H1 (cell line): Measurements from ENCODE around the gene FAM43B. TPM values are rescaled to one million over a fixed set of nuclear protein-coding genes. Genes with fewer than 3 reads are reported as not detected.

Experiments
- ATF3 ChIP-seq: IDR thresholded peaks from 2 replicates; pipeline ENCODE4 v1.6.1; 2011; ENCODE audit warnings: low read depth, mild to moderate bottlenecking, low read length; ENCODE audit not compliant: insufficient read depth
- EP300 ChIP-seq, 2 experiments: IDR thresholded peaks; 1 replicate in 1 of 2; 2 replicates in 1 of 2; pipeline ENCODE4 v1.6.1; 2011 to 2012; ENCODE audit warnings: low read depth in 2 of 2, low read length in 2 of 2, mild to moderate bottlenecking in 2 of 2, borderline replicate concordance in 1 of 2, inconsistent platforms in 1 of 2, moderate library complexity in 1 of 2
- GTF2F1 ChIP-seq: IDR thresholded peaks from 2 replicates; pipeline ENCODE4 v1.6.1; 2012; ENCODE audit warnings: low read depth, low read length, improper control_type of control experiment, borderline replicate concordance
- SIRT6 ChIP-seq: IDR thresholded peaks from one replicate; pipeline ENCODE4 v1.7.1; 2012; ENCODE audit warnings: low read length, inconsistent platforms
- SRF ChIP-seq: IDR thresholded peaks from 2 replicates; pipeline ENCODE4 v1.6.1; 2011; ENCODE audit warnings: mild to moderate bottlenecking, low read depth, low read length, moderate library complexity
- TBP ChIP-seq: IDR thresholded peaks from 2 replicates; pipeline ENCODE4 v1.6.1; 2011; ENCODE audit warnings: low read depth, low read length, improper control_type of control experiment
- polyA plus RNA-seq, 7 experiments: library from polyadenylated mRNA; depleted of rRNA in 3 of 7; stranded (reverse) in 5 of 7; unstranded in 2 of 7; fragments of >200 nt in 5 of 7; fragments of 200-250 nt in 2 of 7; gene quantifications; 1 replicate in 5 of 7; 2 replicates in 1 of 7; 4 replicates in 1 of 7; pipeline versions ENCODE4 v1.2.1 to v1.2.3, GENCODE V29; 2011 to 2013; ENCODE audit warnings: missing spikeins in 2 of 7, mixed read lengths in 2 of 7
- total RNA-seq: library from RNA; stranded (reverse); fragmentation: NEBNext Ultra II Directional; extraction: Animal tissue kit (Norgen Biotek cat#: 25700); gene quantifications from 2 replicates; pipeline ENCODE4 v1.2.1, GENCODE V29; 2021

FAM43B gene
- total and polyA plus RNA-seq, 2 of the 8 experiments (the other 6 are each of a cell fraction or from before 2014, with no cell fraction given), result 0.88 to 2.2 TPM

GRCh38 chr1:20571427-20571826, 19.1 kb downstream of the FAM43B start (continued):
- TF ChIP-seq GTF2F1 (no peak), ATF3 (no peak), EP300 (IDR thresholded peaks at IDR 0.05; ENCODE audit: borderline replicate concordance in 1 of 2, low read depth in 2 of 2, low read length in 2 of 2) (no peak), SIRT6 (no peak), TBP (no peak), SRF (no peak)
